Psoas muscle (tissue), 8 donors: ENCODE measurements around the gene SMTNL1. TPM values are rescaled to one million over a fixed set of nuclear protein-coding genes. Genes with fewer than 3 reads are reported as not detected.
A peak's percentile ranks its signal among the peaks of the same experiment; 100 is the strongest.

Experiments
- ATAC-seq, 4 donors: fragments of 200-7000 bp; cut with Tn5 transposase; one replicate each; pipeline ENCODE4 v1.9.1; 2020; ENCODE audit warnings: moderate library complexity in 3 of 4, mild to moderate bottlenecking in 2 of 4
- DNase-seq, 2 donors: peaks; one replicate each; pipeline ENCODE4 v3.0.0-alpha.2; 2020
- H3K27ac ChIP-seq: fragments of 200-600 bp; one replicate; pipeline ENCODE4 v1.8.0; 2022
- H3K27me3 ChIP-seq, 3 donors: fragments of 200-600 bp in 1 of 3; one replicate each; pipeline versions ENCODE4 v1.6.1 to v1.8.0; 2013 to 2022; ENCODE audit warnings: low read length in 2 of 3, mild to moderate bottlenecking in 2 of 3, moderate library complexity in 1 of 3; ENCODE audit not compliant: insufficient read depth in 3 of 3
- H3K36me3 ChIP-seq, 2 donors: fragments of 200-600 bp in 1 of 2; one replicate each; pipeline versions ENCODE4 v1.6.1 to v1.8.0; 2013 to 2022; ENCODE audit warnings: low read depth in 1 of 2, mild to moderate bottlenecking in 1 of 2, moderate library complexity in 1 of 2; ENCODE audit not compliant: insufficient read depth in 1 of 2
- H3K4me1 ChIP-seq: fragments of 200-600 bp; one replicate; pipeline ENCODE4 v1.8.0; 2022
- H3K4me3 ChIP-seq: fragments of 200-600 bp; one replicate; pipeline ENCODE4 v1.8.0; 2022; ENCODE audit warnings: mild to moderate bottlenecking
- H3K9me3 ChIP-seq: fragments of 200-600 bp; one replicate; pipeline ENCODE4 v1.8.0; 2022
- CTCF ChIP-seq: fragments of 200-600 bp; IDR thresholded peaks from one replicate; pipeline ENCODE4 v1.8.0; 2022; ENCODE audit warnings: antibody characterized with exemption
- WGBS, 3 donors: extraction: QIAGEN DNeasy Blood & Tissue Kit; methylation state at CpG; one replicate each; pipeline versions ENCODE4 v1.1.6 to v1.1.7; 2013; 5-methylcytosine and 5-hydroxymethylcytosine counted together
- intact Hi-C, 2 donors: fragments of 100-400 bp; cut with DNase I; formaldehyde crosslinking; loops; one replicate each; pipeline versions ENCODE4 v1.11.0 to v1.14.2; 2022
- polyA plus RNA-seq, 3 donors: library from polyadenylated mRNA; stranded (reverse); fragments of 200-250 nt; gene quantifications; one replicate each; pipeline ENCODE4 v1.2.3, GENCODE V29; 2013
- total RNA-seq, 4 donors: library from RNA; stranded (reverse); fragmentation: NEBNext Ultra II Directional in 2 of 4; extraction: Animal tissue kit (Norgen Biotek cat#: 25700) in 2 of 4; gene quantifications; one replicate each; pipeline versions ENCODE4 v1.2.1 to v1.2.4, GENCODE V29; 2021 to 2023
- donor health status: healthy with polysubstance abuse.
- donor health status: DM: no; HTN: no; CAD: no; lungs with moderate emphysema.
- donor health status: Bipolar disorder and iron deficiency.
- donor health status: healthy.
- donor health status: DM: yes; HTN: yes; CAD: no.
- donor health status: DM: no; HTN: no; CAD: no.
- donor health status: DM: no; HTN: no; CAD: no.
- donor health status: DM: yes; HTN: yes; CAD: no.

SMTNL1 gene
- total and polyA plus RNA-seq, 7 donors, result 6.7 to 118 (median 16.1) TPM

- no peak for ATAC-seq
- Histone ChIP-seq H3K27me3 (no peaks in the 10 kb centered on the region), H3K4me1 (no peaks in the 10 kb centered on the region), H3K9me3 (no peaks in the 10 kb centered on the region), H3K36me3 (peaks cover 0 to 16% of the 10 kb centered on the region in 2 donors), H3K27ac (no peak overlapping the region), H3K4me3 (no peak overlapping the region)
- intact Hi-C loops, result no loop called here
- WGBS, 3 donors, result 84 to 95% (median 86%) methylated on average over 7 of the region's 7 CpGs
- no peak for DNase-seq
- TF ChIP-seq CTCF, result no peak
Measured at GRCh38 chr11:57508341-57509170, 28.8 kb upstream of the SMTNL1 start.

- Histone ChIP-seq H3K36me3 (peaks cover 0 to 8% of the 10 kb centered on the region in 2 donors), H3K4me1 (peaks cover 11% of the 10 kb centered on the region), H3K27ac (no peak overlapping the region), H3K9me3 (no peaks in the 10 kb centered on the region), H3K27me3 (no peaks in the 10 kb centered on the region), H3K4me3 (no peak overlapping the region)
- intact Hi-C loops, result no loop called here
- ATAC-seq (no peak), DNase-seq (no peak)
- 77 to 89% (median 81%) methylated on average over 6 of the region's 6 CpGs for WGBS, 3 donors
- no peak for TF ChIP-seq CTCF
Measured at GRCh38 chr11:57511741-57512430, 25.5 kb upstream of the SMTNL1 start.

- 70 to 78% (median 70%) methylated on average over 12 of the region's 12 CpGs for WGBS, 3 donors
- Histone ChIP-seq H3K36me3 (peaks cover 0 to 8% of the 10 kb centered on the region in 2 donors), H3K27ac (peak overlapping the region; percentile 68), H3K4me3 (no peak overlapping the region), H3K4me1 (peaks cover 11% of the 10 kb centered on the region), H3K27me3 (no peaks in the 10 kb centered on the region), H3K9me3 (no peaks in the 10 kb centered on the region)
- no peak for DNase-seq
- no peak for ATAC-seq
- no peak for TF ChIP-seq CTCF
- intact Hi-C loops, result no loop called here
Measured at GRCh38 chr11:57512646-57513451, 24.5 kb upstream of the SMTNL1 start.

GRCh38 chr11:57513452-57513795, 24.0 kb upstream of the SMTNL1 start:
- Histone ChIP-seq H3K4me1 (peaks cover 11% of the 10 kb centered on the region), H3K4me3 (peak overlapping the region; percentile 77), H3K36me3 (peaks cover 0 to 8% of the 10 kb centered on the region in 2 donors), H3K9me3 (no peaks in the 10 kb centered on the region), H3K27ac (peak overlapping the region; percentile 68), H3K27me3 (no peaks in the 10 kb centered on the region)
- WGBS, 3 donors, result 39 to 69% (median 56%) methylated on average over 1 of the region's 1 CpG
- DNase-seq, result no peak
- TF ChIP-seq CTCF, result no peak
- intact Hi-C loops, result no loop called here
- no peak for ATAC-seq
